ENCODE data around the gene ZNF425. TPM values are rescaled to one million over a fixed set of nuclear protein-coding genes. Genes with fewer than 3 reads are reported as not detected.

Gene ZNF425
- total RNA-seq, 1 experiment from 2014 or later: 5.2 TPM

GRCh38 chr7:149071641-149072437 is 54.3 kb downstream of the ZNF425 start:
- Histone ChIP-seq H3K9me2 (ENCODE audit: insufficient read depth) (no peaks in the 10 kb centered on the region), H3K4me3 (no peak overlapping the region), H3K4me1 (replicated peaks; ENCODE audit: insufficient read depth) (no peaks in the 10 kb centered on the region), H3K36me3 (ENCODE audit: low read depth) (peaks cover 11% of the 10 kb centered on the region; the same call in 1 of the 2 replicates), H3K27me3 (ENCODE audit: insufficient read depth, low read depth) (no peaks in the 10 kb centered on the region), H3K9me3 (ENCODE audit: insufficient read depth, low read depth) (no peaks in the 10 kb centered on the region), H3K27ac (no peak overlapping the region), H3K4me2 (no peak overlapping the region), H2AFZ (no peak overlapping the region), H3K79me2 (ENCODE audit: low read depth) (no peaks in the 10 kb centered on the region), H3F3A (ENCODE audit: insufficient read depth, low read depth) (peaks cover 14% of the 10 kb centered on the region; the same call in 1 of the 2 replicates), H4K20me1 (ENCODE audit: insufficient read depth) (no peaks in the 10 kb centered on the region)
- DNase-seq: no peak
- TF ChIP-seq EZH2 (IDR thresholded peaks at IDR 0.05; ENCODE audit: low read depth) (no peak), CTCF (conservative IDR thresholded peaks at IDR 0.05) (no peak)
- CTCF ChIA-PET: no interaction called here
- intact Hi-C loops (cut with micrococcal nuclease; ENCODE audit: unreplicated experiment): no loop called here
- POLR2A ChIA-PET (ENCODE audit: unreplicated experiment): no interaction called here
- no TSS peak for BruUV-seq (replicated peaks)

- no peaks in the 10 kb centered on the region for H3K9me3 ChIP-seq (ENCODE audit: insufficient read depth, low read depth)
- no peak for DNase-seq
- TF ChIP-seq CTCF (conservative IDR thresholded peaks at IDR 0.05): no peak
- TF ChIP-seq EZH2 (IDR thresholded peaks at IDR 0.05; ENCODE audit: low read depth): no peak
- H4K20me1 ChIP-seq (ENCODE audit: insufficient read depth): no peaks in the 10 kb centered on the region
- ChIA-PET CTCF (no interaction called here), POLR2A (ENCODE audit: unreplicated experiment) (no interaction called here)
- no peaks in the 10 kb centered on the region for H3K4me1 ChIP-seq (replicated peaks; ENCODE audit: insufficient read depth)
- BruUV-seq (replicated peaks): no TSS peak
- H3K27me3 ChIP-seq (ENCODE audit: insufficient read depth, low read depth): no peaks in the 10 kb centered on the region
- no peak overlapping the region for H3K27ac ChIP-seq
- H3F3A ChIP-seq (ENCODE audit: insufficient read depth, low read depth): peaks cover 15% of the 10 kb centered on the region; the same call in 1 of the 2 replicates
- H3K4me2 ChIP-seq: no peak overlapping the region
- intact Hi-C loops (cut with micrococcal nuclease; ENCODE audit: unreplicated experiment): no loop called here
- no peaks in the 10 kb centered on the region for H3K79me2 ChIP-seq (ENCODE audit: low read depth)
- H3K4me3 ChIP-seq: no peak overlapping the region
- H3K36me3 ChIP-seq (ENCODE audit: low read depth): peaks cover 11% of the 10 kb centered on the region; the same call in 1 of the 2 replicates
- H3K9me2 ChIP-seq (ENCODE audit: insufficient read depth): no peaks in the 10 kb centered on the region
- H2AFZ ChIP-seq: no peak overlapping the region
Measured at GRCh38 chr7:149071182-149071635, 54.9 kb downstream of the ZNF425 start.

- TF ChIP-seq EZH2 (IDR thresholded peaks at IDR 0.05; ENCODE audit: low read depth): no peak
- no peak for TF ChIP-seq CTCF (conservative IDR thresholded peaks at IDR 0.05)
- CTCF ChIA-PET: no interaction called here
- Histone ChIP-seq H4K20me1 (ENCODE audit: insufficient read depth) (no peaks in the 10 kb centered on the region), H3K27me3 (ENCODE audit: insufficient read depth, low read depth) (no peaks in the 10 kb centered on the region), H3K9me3 (ENCODE audit: insufficient read depth, low read depth) (no peaks in the 10 kb centered on the region), H3K4me2 (no peak overlapping the region), H3K4me1 (replicated peaks; ENCODE audit: insufficient read depth) (no peaks in the 10 kb centered on the region), H3F3A (ENCODE audit: insufficient read depth, low read depth) (peaks cover 18% of the 10 kb centered on the region; the same call in 1 of the 2 replicates), H2AFZ (no peak overlapping the region), H3K36me3 (ENCODE audit: low read depth) (peaks cover 11% of the 10 kb centered on the region; the same call in 1 of the 2 replicates), H3K79me2 (ENCODE audit: low read depth) (no peaks in the 10 kb centered on the region), H3K9me2 (ENCODE audit: insufficient read depth) (no peaks in the 10 kb centered on the region), H3K4me3 (no peak overlapping the region), H3K27ac (no peak overlapping the region)
- BruUV-seq (replicated peaks): no TSS peak
- POLR2A ChIA-PET (ENCODE audit: unreplicated experiment): interaction anchor here (0.7 kb wide), 1 partner anchor 49 kb away, joined by 11 read pairs; no protein-coding TSS in a partner anchor
- intact Hi-C loops (cut with micrococcal nuclease; ENCODE audit: unreplicated experiment): no loop called here
- DNase-seq: no peak
Measured at GRCh38 chr7:149070372-149071125, 55.6 kb downstream of the ZNF425 start.
